ENCODE results near the gene CTTNBP2. TPM values are rescaled to one million over a fixed set of nuclear protein-coding genes. Genes with fewer than 3 reads are reported as not detected.

Gene CTTNBP2
- total RNA-seq, 1 experiment from 2014 or later = 17.6 TPM

DNA sequence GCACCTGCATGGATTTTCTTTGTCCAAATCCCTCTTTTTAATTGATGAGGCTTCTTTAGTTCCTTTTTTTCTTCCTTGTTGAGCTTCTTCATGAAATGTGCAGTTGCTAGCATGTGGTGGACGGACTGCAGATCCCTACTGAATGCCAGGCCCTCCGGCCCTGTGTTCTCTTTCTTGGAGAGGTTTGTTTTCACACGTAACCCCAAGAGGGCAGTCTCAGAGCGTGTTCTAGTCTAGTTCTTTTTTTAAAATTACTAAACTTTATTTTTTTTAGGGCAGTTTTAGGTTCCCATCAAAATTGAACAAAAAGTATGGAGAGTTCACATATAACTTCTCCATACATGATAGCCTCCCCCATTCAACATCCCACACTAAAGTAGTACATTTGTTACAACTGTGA is 203.4 kb downstream of the CTTNBP2 start:
- H3K4me3 Mint-ChIP-seq = no peak overlapping the region
- H3K4me1 Mint-ChIP-seq = peaks cover 44 to 45% of the 10 kb centered on the region in 2 experiments
- Histone ChIP-seq H3K79me1 (ENCODE audit: insufficient read depth, low read depth, low read length, poor library complexity, severe bottlenecking) (no peaks in the 10 kb centered on the region), H3K79me2 (ENCODE audit: insufficient read depth, low read length) (no peaks in the 10 kb centered on the region), H3K9me3 (ENCODE audit: control insufficient read depth, low read depth, low read length) (no peaks in the 10 kb centered on the region), H2AK5ac (ENCODE audit: insufficient read length, low read length) (no peak overlapping the region), H3K4me2 (ENCODE audit: insufficient read depth, insufficient read length, low read length) (no peak overlapping the region), H2BK12ac (ENCODE audit: insufficient read length, low read depth, low read length) (no peak overlapping the region), H2BK15ac (ENCODE audit: low read depth, low read length) (no peak overlapping the region), H4K8ac (replicated peaks; ENCODE audit: insufficient read length, low read depth, low read length) (no peak overlapping the region), H3K4ac (ENCODE audit: low read depth, low read length) (no peak overlapping the region), H2BK5ac (ENCODE audit: insufficient read length, low read length) (no peak overlapping the region), H3K14ac (ENCODE audit: insufficient read depth, low read length) (no peak overlapping the region), H3K27me3 (ENCODE audit: insufficient read depth, low read length) (no peaks in the 10 kb centered on the region), H2BK20ac (ENCODE audit: low read depth, low read length, poor library complexity, severe bottlenecking) (no peak overlapping the region), H3K56ac (ENCODE audit: insufficient read length, low read depth, low read length) (no peak overlapping the region), H3T11ph (ENCODE audit: low read length) (no peak overlapping the region), H4K5ac (ENCODE audit: insufficient read length, low read depth, low read length) (no peak overlapping the region), H3K4me1 (ENCODE audit: insufficient read depth, low read length) (0 out of 2 replicates have a peak, but pooled peaks cover 4% of the 10 kb centered on the region), H2AFZ (ENCODE audit: low read length) (no peak overlapping the region), H3K18ac (ENCODE audit: insufficient read length, low read depth, low read length) (no peak overlapping the region), H4K20me1 (ENCODE audit: control insufficient read depth, insufficient read depth, insufficient read length) (no peaks in the 10 kb centered on the region), H3K23me2 (ENCODE audit: insufficient read length, low read depth, low read length, poor library complexity, severe bottlenecking) (no peaks in the 10 kb centered on the region), H4K91ac (ENCODE audit: insufficient read length, low read depth, low read length) (no peak overlapping the region), H3K27ac (ENCODE audit: insufficient read length, low read depth, low read length) (no peak overlapping the region), H3K9ac (ENCODE audit: extremely low read depth, insufficient read length, low read length) (no peak overlapping the region), H3K23ac (ENCODE audit: insufficient read length, low read depth, low read length) (no peak overlapping the region), H2BK120ac (ENCODE audit: low read depth, low read length, poor library complexity, severe bottlenecking) (no peak overlapping the region)
- H3K36me3 Mint-ChIP-seq (ENCODE audit: insufficient read depth in 1 of 3, low read depth in 3 of 3) = no peaks in the 10 kb centered on the region
- TF ChIP-seq CTCF (conservative IDR thresholded peaks at IDR 0.05) = peak; percentile 63
- no peak for DNase-seq
- H3K27ac Mint-ChIP-seq = peak overlapping the region in 1 of 3 experiments; percentile 25; a peak in 2 of 7 replicates
- H3K9me3 Mint-ChIP-seq = no peaks in the 10 kb centered on the region
- no peaks in the 10 kb centered on the region for H3K27me3 Mint-ChIP-seq (ENCODE audit: low read depth)
- WGBS (ENCODE audit: extremely low coverage, insufficient read length, low lambda C conversion rate) = no CpG with 5 or more reads among the region's 4 CpGs
